Stimulated activated CD4-positive, alpha-beta T cell treated with anti-CD3 and anti-CD28 coated beads, Interleukin-1b, Interleukin-23, amount 100 ng/mL, for 48 hours (primary cell): ENCODE results near the gene KRTAP5-11.
"Not testable (repeated sequence)": the region's sequence is repeated elsewhere in the genome, so short reads cannot be mapped to it uniquely, and the experiment has no call there.

Experiments
- DNase-seq: peaks from one replicate; pipeline ENCODE4 v3.0.0-alpha.2; 2020

The KRTAP5-11 gene, protein sequence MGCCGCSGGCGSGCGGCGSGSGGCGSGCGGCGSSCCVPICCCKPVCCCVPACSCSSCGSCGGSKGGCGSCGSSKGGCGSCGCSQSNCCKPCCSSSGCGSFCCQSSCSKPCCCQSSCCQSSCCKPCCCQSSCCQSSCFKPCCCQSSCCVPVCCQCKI

DNA sequence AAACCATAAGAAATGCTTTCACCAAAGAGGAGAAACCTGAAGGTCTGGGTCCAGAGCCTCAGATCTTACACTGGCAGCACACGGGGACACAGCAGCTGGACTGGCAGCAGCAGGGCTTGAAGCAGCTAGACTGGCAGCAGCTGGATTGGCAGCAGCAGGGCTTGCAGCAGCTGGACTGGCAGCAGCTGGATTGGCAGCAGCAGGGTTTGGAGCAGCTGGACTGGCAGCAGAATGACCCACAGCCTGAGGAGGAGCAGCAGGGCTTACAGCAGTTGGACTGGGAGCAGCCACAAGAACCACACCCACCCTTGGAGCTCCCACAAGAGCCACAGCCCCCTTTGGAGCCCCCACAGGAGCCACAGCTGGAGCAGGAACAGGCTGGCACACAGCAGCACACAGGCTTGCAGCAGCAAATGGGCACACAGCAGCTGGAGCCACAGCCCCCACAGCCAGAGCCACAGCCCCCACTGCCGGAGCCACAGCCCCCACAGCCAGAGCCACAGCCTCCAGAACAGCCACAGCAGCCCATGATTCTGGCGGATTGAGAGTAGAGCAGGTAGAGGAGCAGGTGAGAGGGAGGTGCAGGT is at the start of gene KRTAP5-11:
Gene KRTAP5-11 (minus strand): TSS at position 567 of the 587 bp plus-strand sequence. CDS start 38 bp downstream, at position 529.
- DNase-seq: no peak

DNA sequence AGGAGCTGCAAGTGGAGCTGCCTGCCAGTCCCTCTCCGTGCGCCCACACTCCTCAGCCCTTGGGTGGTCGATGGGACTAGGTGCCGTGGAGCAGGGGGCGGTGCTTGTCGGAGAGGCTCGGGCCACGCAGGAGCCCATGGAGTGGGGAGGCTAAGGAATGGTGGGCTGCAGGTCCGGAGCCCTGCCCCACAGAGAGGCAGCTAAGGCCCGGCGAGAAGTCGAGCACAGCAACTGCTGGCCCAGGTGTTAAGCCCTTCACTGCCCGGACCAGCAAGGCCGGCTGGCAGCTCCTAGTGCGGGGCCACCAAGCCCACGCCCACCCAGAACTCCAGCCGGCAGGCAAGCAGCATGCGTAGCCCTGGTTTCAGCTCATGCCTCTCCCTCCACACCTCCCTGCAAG is 48.9 kb upstream of the KRTAP5-11 start:
- DNase-seq: not testable (repeated sequence)

DNA sequence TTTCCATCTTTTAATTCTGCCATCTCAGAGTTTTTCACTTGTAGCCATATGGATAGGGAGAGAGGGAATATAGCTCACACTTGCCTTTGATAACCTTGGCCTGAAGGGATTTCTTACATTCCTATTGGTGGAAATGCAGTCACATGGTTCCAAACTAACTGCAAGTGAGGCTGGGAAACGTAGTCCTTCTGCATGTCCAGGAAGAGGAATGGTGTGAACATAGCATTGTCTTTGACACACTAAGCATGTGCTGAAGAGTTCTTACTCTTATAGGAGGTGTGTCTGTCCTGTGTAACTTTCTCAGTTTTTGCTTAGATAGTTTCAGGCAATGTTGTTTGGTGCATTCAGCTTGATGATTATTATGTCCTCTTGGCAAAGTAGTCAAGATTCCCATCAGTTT is 47.4 kb upstream of the KRTAP5-11 start:
- not testable (repeated sequence) for DNase-seq

DNA sequence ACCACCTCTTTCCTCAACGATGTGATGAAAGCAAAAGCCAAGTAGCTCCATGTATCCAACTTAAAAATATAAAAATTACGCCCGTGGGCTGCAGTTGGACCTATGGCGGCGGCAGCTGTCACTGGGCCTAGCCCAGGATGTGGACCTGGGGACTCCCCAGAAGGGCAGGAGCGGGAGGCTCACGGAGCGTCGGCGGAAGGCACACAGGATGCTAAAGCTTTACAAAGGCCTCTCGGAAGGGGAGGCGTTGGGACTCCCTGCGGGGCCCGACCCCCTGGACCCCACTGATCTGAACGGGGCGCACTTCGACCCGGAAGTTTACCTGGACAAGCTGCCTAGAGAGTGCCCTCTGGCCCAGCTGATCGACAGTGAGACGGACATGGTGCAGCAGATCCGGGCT is 46.3 kb upstream of the KRTAP5-11 start:
- not testable (repeated sequence) for DNase-seq

DNA sequence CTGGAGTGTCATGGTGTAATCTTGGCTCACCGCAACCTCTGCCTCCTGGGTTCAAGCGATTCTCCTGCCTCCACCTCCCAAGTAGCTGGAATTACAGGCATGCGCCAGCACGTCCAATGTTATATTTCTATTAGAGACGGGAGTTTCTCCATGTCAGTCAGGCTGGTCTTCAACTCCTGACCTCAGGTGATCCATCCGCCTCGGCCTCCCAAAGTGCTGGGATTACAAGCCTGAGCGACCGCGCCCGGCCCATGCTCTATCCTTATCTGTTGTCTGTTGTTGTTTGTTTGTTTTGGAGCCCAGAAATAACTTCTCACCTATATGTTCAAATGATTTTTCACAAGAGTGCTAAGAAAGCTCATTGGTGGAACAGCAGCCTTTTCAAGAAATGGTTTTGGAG is 40.6 kb upstream of the KRTAP5-11 start:
- not testable (repeated sequence) for DNase-seq

DNA sequence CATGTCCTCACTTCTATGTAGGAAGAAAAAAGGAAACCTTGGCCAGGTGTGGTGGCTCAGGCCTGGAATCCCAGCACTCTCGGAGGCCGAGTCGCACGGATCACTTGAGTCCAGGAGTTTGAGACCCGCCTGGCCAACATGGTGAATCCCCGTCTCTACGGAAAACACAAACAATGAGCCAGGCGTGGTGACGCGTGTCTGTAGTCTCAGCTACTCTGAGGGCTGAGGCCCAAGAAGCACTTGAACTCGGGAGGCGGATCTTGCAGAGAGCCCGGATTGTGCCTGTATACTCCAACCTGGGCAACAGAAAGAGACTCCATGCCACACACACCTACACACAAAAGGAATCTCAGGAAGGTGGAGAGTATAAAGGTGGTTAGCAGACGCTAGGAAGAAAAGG is 39.9 kb upstream of the KRTAP5-11 start:
- not testable (repeated sequence) for DNase-seq

DNA sequence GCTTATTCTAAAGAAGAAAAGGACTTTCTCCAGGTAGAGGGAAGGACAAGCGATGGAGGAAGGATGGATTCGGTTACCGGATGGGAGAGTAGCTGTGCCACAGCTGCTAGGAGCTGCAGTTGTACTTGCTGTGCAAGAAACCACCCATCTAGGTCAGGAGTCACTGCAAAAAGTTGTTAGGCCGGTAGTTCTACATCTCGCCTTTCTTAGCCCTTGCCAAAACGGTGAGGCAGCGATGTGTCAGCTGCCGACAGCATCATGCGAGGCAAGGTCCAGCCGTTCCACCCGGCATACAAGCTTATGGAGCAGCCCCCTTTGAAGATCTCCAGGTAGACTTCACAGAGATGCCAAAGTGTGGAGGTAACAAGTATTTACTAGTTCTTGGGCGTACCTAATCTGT is 32.3 kb upstream of the KRTAP5-11 start:
- not testable (repeated sequence) for DNase-seq

DNA sequence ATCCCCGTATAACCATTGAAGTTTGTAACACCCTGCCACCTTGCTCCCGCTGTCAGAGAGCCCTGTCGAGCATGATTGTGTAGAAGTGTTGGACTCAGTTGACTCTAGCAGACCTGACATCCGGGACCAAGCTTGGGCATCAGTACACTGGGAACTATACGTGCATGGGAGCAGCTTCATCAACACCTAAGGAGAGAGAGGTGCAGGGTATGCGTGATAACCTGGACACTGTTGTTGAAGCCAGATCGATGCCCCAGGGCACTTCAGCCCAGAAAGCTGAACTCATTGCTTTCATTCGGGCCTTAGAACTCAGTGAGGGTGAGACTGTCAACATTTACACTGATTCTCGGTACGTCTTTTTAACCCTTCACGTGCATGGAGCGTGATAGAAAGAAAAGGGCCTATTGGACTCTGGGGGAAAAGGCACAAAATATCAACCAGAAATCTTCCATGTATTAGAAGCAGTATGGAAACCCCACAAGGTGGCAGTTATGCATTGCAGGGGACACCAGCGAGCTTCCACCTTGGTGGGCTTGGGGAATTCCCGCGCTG is 31.8 kb upstream of the KRTAP5-11 start:
- DNase-seq: not testable (repeated sequence)

DNA sequence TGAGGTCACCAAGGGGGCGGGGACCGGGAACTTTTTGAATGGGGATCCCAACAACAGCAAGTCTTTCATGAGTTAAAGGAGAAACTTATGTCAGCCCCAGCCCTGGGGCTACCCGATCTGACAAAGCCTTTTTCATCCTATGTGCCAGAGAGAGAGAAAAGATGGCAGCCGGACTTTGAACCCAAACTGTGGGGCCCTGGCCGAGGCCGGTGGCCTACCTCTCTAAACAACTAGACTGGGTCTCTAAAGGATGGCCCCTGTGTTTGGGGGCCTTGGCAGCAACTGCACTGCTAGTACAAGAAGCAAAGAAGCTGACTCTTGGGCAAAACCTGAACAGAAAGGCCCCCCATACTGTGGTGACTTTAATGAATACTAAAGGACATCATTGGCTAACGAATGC is 31.3 kb upstream of the KRTAP5-11 start:
- DNase-seq: not testable (repeated sequence)

DNA sequence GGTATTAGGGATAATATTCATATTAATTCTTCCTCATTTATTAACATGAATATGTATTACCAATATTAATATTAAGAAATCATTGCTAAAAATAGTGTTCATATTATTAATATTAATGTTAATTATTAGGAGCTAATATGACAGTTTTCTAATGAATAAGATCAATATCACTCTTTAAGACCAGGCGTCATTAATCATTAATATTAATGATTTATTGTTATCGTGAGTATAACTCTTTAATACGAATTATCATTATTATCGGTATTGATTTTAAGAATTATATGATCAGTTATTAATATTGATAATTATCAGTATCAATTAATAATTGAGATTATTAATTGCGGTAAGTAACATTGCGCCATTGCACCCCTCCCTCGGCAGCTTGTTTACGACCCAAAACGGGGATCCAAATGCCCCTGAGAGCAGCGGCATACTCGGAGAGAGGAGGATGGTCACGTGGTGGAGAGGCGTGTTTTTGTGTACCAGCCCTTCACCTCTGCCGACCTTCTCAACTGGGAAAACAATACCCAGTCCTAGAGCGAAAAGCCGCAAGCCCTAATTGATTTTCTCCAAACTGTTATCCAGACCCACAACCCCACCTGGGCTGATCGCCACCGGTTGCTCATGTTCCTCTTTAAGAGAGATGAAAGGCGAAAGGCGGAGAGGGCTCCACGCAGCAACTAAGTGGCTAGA is 28.7 kb upstream of the KRTAP5-11 start:
- not testable (repeated sequence) for DNase-seq

DNA sequence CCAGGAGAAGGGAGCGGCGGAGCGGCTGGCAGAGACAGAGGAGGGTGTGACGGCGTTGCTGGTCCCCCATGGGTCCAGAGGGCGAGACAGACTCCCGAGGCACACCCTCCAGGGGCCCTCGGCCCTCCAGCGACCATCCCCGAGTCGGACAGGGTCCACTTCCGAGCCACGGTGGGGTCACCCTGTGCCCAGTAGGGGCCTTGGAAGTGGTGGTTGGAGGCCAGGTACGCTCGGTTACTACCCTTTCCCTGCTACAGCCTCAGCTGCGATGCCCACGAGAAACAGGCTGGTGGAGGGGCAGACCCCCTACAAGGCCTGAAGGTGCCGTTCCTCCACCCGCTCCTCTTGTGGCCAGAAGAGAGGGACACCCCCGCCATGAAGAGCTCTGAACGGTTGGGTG is 25.6 kb upstream of the KRTAP5-11 start:
- not testable (repeated sequence) for DNase-seq

DNA sequence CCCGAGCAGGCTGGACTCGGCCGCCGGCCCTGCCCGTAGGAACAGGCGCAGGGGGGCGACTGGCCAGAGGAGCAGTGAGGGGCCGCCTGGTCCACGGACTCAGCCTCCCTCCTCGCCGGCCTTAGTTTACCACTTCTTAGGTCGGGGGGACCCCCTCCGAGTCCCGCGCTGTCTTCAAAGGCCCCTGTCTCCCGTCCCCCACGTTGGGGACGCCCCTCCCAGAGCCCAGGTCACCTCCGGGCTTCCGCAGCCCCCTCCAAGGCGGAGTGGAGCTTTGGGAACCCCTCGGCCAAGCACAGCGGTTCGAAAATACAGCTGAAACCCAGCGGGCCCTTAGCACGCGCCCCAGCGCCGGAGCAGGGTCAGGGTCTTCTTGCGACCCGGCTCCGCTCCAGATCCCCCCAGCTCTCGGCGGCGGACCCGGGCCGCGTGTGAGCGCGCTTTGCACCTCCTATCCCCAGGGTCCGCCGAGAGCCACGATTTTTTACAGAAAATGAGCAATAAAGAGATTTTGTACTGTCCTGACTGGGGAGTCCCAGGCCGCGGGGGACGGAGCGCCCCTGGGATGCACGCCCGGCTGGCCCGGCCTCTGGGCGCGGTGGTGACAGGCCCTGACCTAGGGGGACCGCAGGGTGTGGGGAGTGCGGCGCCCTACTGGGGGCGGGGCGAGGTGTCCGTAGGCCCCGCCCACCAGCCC is 25.0 kb upstream of the KRTAP5-11 start:
- not testable (repeated sequence) for DNase-seq

DNA sequence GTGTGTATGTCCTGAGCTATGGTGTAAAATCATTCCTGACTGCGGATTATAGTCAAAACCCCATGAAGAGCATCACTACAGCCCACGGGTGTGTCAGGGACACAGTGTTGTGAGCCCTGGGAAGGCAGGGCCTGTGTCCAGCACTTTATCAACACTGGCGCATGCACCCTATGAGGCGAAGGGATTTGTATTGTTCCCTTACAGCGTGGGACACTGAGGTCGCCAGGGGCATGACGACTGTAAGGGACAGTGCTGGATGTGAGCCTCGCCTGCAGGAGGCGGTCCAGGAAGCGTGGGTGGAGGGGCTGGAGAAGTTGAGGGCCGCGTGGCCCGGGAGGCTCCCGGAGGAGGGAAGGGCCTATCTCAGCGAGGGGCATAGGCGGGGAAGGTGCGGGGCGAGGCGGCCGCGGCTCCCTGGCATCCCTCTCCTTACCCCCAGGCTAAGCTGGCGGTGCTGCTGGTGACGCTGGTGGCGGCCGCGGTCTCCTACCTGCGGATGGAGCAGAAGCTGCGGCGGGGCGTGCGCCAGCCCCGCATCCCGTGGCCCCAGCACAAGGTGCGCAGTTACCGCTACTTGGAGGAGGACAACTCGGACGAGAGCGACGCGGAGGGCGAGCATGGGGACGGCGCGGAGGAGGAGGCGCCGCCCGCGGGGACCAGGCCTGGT is 24.3 kb upstream of the KRTAP5-11 start:
- DNase-seq: not testable (repeated sequence)

DNA sequence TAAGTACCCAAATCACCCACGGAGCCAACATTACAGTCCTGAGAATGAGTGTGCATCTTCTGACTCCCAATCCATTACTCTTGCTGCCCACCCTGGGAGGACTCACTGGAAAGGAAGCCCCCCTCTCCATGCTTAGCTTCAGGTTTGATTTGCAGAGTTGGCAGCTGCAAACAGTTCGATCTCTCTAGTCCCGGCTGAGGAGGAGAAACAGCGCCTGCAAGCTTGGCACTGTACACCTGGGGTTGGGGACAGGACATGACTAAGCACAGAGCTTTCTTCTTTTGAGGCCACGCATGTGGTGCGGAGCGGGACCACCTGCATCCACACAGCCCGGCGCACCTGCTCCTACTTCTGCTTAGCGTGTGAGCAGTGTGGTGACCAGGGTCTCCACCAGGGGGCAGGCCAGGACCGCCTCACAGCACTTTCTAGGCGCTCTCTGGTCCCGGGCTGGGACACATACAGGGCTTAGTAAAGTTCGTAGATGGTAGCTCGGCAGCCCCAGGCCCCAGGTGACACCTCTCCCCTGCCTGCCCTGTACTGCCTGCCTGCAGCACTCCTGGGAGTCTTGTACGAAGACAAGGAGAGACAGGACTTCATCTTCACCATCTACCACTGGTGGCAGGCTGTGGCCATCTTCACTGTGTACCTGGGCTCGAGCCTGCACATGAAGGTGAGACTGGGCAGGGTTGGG is 22.3 kb upstream of the KRTAP5-11 start:
- peak; percentile 39 for DNase-seq

DNA sequence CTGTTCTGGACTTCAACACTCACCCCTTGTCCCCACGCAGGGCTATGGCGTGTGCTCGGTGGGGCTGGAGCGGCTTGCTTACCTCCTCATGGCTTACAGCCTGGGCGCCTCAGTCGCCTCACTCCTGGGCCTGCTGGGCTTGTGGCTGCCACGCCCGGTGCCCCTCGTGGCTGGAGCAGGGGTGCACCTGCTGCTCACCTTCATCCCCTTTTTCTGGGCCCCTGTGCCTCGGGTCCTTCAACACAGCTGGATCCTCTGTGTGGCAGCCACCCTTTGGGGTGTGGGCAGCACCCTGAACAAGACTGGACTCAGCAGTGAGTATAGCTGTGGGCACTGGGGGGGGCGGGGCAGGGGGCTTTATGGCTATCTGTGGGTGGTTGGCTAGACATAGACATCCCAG is 20.5 kb upstream of the KRTAP5-11 start:
- not testable (repeated sequence) for DNase-seq

DNA sequence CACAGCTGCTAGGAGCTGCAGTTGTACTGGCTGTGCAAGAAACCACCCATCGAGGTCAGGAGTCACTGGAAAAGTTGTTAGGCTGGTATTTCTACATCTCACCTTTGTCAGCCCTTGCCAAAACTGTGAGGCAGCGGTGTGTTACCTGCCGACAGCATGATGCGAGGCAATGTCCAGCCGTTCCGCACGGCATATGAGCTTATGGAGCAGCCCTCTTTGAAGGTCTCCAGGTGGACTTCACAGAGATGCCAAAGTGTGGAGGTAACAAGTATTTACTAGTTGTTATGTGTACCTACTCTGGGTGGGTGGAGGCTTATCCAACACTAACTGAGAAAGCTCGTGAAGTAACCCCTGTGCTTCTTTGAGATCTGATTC is 6.9 kb upstream of the KRTAP5-11 start:
- not testable (repeated sequence) for DNase-seq

DNA sequence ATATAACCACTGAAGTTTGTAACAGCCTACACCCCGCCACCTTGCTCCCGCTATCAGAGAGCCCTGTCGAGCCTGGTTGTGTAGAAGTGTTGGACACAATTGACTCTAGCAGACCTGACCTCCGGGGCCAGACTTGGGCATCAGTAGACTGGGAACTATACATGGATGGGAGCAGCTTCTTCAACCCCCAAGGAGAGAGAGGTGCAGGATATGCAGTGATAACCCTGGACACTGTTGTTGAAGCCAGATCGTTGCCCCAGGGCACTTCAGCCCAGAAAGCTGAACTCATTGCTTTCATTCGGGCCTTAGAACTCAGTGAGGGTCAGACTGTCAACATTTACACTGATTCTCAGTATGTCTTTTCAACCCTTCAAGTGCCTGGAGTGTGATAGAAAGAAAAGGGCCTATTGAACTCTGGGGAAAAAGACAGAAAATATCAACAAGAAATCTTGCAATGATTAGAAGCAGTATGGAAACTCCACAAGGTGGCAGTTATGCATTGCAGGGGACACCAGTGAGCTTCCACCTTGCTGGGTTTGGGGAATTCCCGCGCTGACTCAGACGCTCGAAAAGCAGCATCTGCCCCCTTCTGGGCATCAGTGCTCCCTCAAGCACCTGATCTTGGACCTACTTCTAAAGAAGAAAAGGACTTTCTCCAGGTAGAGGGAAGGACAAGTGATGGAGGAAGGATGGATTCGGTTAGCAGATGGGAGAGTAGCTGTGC is 6.3 kb upstream of the KRTAP5-11 start:
- peak; percentile 76 for DNase-seq

DNA sequence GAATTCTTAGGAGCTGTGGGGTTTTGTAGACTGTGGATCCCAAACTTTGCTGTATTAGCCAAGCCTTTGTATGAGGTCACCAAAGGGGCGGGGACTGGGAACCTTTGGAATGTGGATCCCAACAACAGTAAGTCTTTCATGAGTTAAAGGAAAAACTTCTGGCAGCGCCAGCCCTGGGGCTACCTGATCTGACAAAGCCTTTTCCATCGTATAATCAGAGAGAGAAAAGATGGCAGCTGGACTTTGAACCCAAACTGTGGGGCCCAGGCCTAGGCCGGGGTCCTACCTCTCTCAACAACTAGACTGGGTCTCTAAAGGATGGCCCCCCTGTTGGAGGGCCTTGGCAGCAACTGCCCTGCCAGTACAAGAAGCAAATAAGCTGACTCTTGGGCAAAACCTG is 5.6 kb upstream of the KRTAP5-11 start:
- DNase-seq: not testable (repeated sequence)

DNA sequence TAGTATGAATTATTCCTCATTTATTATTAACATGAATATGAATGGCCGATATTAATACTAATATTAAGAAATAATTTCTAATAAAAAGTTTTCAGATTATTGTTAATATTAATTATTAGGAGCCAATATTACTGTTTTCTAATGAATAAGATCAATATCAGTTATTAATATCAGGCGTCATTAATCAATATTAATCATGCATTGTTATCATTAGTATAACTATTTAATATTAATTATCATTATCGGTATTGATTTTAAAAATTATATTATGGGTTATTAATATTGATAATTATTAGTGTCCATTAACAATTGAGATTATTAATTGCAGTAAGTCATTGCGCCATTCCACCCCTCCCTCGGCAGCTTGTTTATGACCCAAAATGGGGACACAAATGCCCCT is 3.0 kb upstream of the KRTAP5-11 start:
- DNase-seq: not testable (repeated sequence)

DNA sequence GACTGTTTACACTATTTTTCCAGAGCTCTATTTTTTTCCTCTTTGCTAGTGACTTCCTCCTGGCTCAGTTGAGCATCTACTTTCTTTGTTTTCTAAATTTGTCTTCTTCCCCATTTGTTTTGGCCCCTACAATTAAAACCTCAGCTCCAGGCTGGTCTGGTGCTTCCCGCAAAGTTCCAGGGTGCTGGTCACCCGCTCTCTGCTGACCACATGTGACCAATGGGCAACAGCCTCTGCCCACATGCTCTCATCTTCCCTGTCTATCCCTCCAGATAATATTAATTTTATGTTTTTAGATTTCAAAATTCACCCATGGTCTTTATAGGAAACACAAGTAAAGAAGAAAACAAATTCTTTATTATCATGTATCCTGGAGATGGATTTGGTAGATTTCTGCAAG is 294 bp upstream of the KRTAP5-11 start:
- not testable (repeated sequence) for DNase-seq

DNA sequence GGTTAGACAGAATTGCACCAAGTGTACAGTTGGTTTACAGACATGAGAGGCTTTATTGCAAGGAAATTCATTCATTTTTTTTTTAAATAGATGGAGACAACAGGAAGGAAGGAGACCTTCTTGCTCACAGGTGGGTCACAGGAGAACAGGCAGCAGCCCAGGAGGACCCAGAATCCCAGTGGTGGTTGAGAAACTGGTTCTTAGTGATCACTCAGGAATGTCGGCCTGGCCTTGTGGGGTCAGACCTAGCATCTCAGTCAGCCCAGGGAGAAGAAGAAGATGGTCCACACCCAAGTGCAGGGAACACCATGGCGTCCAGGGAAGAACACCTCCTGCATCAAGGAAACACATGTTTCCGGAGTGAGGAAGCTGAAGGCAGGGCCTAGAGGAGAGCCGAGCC is 849 bp downstream of the KRTAP5-11 start:
- no peak for DNase-seq
